H1 (cell line): ENCODE data around the gene KCNB1.

Source experiments
- CREB1 ChIP-seq: IDR thresholded peaks from 2 replicates; pipeline ENCODE4 v1.6.1; 2012; ENCODE audit warnings: inconsistent platforms
- CTCF ChIP-seq, 3 experiments: IDR thresholded peaks; 1 replicate in 2 of 3; 2 replicates in 1 of 3; pipeline versions ENCODE4 v1.5.1 to v1.6.1; 2011; ENCODE audit warnings: low read length in 3 of 3, mild to moderate bottlenecking in 3 of 3, inconsistent platforms in 2 of 3, low read depth in 1 of 3, moderate library complexity in 1 of 3; ENCODE audit not compliant: insufficient read depth in 1 of 3; ENCODE audit errors: control extremely low read depth in 1 of 3
- EZH2 ChIP-seq: fragments of 200-600 bp; sonication (generic); IDR thresholded peaks from 2 replicates; pipeline ENCODE4 v1.7.1; 2012; ENCODE audit warnings: low read depth, mild to moderate bottlenecking, moderate library complexity, low read length, inconsistent platforms; ENCODE audit not compliant: severe bottlenecking
- JUN ChIP-seq: IDR thresholded peaks from 2 replicates; pipeline ENCODE4 v1.6.1; 2011; ENCODE audit warnings: low read depth, mild to moderate bottlenecking, improper control_type of control experiment, low read length
- JUND ChIP-seq: IDR thresholded peaks from 2 replicates; pipeline ENCODE4 v1.6.1; 2011; ENCODE audit warnings: mild to moderate bottlenecking, improper control_type of control experiment, low read length
- NRF1 ChIP-seq: IDR thresholded peaks from 2 replicates; pipeline ENCODE4 v1.6.1; 2011; ENCODE audit warnings: mild to moderate bottlenecking, low read depth, low read length, improper control_type of control experiment
- POLR2A ChIP-seq, 2 experiments: IDR thresholded peaks; 1 replicate in 1 of 2; 2 replicates in 1 of 2; pipeline ENCODE4 v1.6.1; 2011; ENCODE audit warnings: low read depth in 2 of 2, low read length in 2 of 2, mild to moderate bottlenecking in 2 of 2; ENCODE audit errors: control extremely low read depth in 1 of 2
- POLR2AphosphoS5 ChIP-seq: IDR thresholded peaks from 2 replicates; pipeline ENCODE4 v1.6.1; 2011; ENCODE audit warnings: low read depth, low read length
- RAD21 ChIP-seq, 2 experiments: IDR thresholded peaks in 1 of 2; conservative IDR thresholded peaks in 1 of 2; 2 replicates each; pipeline ENCODE4 v1.6.1; 2011; ENCODE audit warnings: low read depth in 2 of 2, low read length in 2 of 2, improper control_type of control experiment in 1 of 2, inconsistent platforms in 1 of 2, mild to moderate bottlenecking in 1 of 2, moderate library complexity in 1 of 2
- YY1 ChIP-seq: IDR thresholded peaks from 2 replicates; pipeline ENCODE4 v1.6.1; 2011; ENCODE audit warnings: low read depth, mild to moderate bottlenecking, low read length
- ZNF274 ChIP-seq: IDR thresholded peaks from 2 replicates; pipeline ENCODE4 v1.7.0; 2012; ENCODE audit warnings: low read length, borderline replicate concordance; ENCODE audit errors: extremely low read depth
- TF ChIP-seq, protein P1 (sequence below): IDR thresholded peaks from 2 replicates; pipeline ENCODE4 v1.6.1; 2012; ENCODE audit warnings: inconsistent platforms

DNA sequence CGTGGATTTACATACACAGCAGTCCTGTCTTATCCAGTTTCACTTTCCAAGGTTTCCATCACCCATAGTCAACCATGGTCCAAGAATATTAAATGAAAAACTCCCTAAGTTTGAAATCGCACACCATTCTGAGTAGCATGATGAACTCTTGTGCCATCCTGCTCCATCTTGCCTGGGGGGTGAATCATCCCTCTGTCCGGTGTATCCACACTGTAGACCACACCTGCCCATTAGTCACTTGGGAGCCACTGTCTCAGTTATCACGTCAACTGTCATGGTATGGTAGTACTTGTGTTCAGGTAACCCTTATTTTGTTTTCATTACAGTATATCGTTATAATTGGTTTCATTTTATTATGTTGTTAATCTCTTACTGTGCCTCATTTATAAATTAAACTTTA, 47.0 kb upstream of the KCNB1 start:
- TF ChIP-seq CTCF (IDR thresholded peaks at IDR 0.05; ENCODE audit: control extremely low read depth in 1 of 3, insufficient read depth in 1 of 3, low read depth in 1 of 3, low read length in 3 of 3): no peak
- TF ChIP-seq POLR2A (IDR thresholded peaks at IDR 0.05; ENCODE audit: control extremely low read depth in 1 of 2, low read depth in 2 of 2, low read length in 2 of 2): no peak
- no peak for TF ChIP-seq RAD21 (IDR thresholded peaks at IDR 0.05 in 1 of 2, conservative IDR thresholded peaks at IDR 0.05 in 1 of 2; ENCODE audit: low read depth in 2 of 2, low read length in 2 of 2)
- TF ChIP-seq JUN: no peak
- TF ChIP-seq CREB1: no peak
- TF ChIP-seq, protein P1, sequence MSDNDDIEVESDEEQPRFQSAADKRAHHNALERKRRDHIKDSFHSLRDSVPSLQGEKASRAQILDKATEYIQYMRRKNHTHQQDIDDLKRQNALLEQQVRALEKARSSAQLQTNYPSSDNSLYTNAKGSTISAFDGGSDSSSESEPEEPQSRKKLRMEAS: no peak
- no peak for TF ChIP-seq EZH2
- TF ChIP-seq JUND: no peak
- no peak for TF ChIP-seq ZNF274
- no peak for TF ChIP-seq YY1
- no peak for TF ChIP-seq POLR2AphosphoS5
- no peak for TF ChIP-seq NRF1
